ENCODE results near the gene CD69.

Gene CD69

DNA sequence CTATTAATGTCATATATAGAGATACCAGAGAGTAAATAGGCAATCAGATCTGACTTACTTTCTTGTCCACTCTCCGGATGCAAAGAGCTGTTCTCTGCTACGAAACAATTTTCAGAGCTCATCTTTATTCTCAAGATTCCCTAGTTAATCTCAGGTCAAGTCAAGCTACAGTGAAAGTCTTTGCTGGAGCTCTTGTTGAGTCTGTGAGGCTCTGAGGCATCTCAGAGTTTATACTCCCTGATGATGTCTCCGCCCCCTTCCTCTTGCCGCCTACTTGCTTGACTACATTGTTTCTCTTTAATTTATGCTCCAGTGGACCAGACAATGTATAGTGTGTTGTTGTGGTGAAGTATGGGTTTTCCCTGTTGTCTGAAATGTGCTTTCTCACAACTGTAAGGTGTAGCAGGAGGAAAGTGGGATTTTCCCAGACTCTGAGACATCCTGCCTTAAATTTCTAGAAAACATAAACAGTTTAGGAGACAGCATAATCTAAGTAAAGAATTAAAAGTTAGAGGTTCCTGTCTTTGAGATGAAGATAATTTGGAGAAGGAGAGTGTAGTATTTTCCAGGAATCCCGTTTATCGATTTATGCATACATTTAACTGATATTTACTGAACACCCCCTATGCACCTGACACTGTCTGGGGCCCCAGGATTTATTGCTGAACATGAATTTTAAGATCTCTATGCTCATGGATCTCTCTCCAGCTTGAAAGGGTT lies at the start of gene CD69:
Gene CD69, minus strand, starts transcription at position 203 of the 720 bp plus-strand sequence. Its CDS starts 81 bp downstream, at position 122.
- peak; percentile 59 for DNase-seq

DNA sequence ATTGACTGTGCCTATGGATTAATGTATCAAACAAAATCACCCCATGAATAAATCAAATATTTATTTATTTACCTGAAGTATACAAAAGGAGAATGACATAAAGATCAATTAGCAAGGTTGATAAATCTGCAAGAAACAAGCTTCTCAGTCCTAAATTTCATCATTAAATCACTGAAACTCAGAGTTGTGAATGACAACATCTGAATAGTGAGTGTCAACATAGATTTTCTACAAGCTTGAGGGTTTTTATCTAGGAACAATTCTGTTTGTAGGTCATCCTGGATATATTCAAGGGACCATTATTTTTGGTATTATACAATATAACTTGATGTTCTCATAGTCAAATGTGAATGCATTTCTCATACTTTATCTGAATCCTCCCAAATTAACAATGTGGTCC lies 49.2 kb upstream of the CD69 start:
- no peak for DNase-seq

DNA sequence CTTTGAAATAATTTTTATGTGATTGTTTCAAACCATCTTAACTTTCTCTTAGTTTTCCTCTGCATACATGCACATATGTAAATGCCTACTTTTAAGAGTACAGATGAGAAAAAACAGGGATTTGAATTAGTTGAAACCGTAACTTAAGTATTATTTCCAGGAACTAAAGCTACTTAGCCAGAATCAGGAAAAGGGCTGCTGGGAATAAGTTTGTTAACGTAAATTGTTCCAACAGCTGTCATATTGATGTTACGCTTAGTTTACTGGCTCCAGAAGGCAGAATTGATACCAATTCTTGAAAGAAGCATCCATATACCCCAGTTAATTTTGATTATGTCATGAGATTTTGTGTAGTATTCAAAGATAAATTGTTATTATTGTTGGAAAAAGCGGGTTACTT lies 48.6 kb upstream of the CD69 start:
- DNase-seq = no peak

DNA sequence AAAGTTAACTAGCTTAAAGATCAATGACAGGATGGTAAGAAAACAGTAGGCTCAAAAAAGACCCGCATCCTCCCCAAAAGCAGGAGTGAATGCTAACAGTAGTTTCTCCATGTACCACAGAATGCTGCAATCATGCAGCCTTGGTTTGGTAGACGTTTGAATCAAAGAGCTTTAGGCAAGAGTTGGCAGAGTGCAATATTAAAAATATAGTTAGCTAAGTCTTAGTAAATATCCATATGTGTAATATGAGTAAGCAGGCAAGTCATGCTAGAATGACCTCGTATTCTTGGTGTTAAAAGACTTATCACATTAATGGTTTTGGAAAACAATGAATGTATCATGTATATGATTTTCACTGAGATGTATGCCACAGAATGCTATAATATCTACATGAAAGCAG lies 47.8 kb upstream of the CD69 start:
- DNase-seq = no peak

DNA sequence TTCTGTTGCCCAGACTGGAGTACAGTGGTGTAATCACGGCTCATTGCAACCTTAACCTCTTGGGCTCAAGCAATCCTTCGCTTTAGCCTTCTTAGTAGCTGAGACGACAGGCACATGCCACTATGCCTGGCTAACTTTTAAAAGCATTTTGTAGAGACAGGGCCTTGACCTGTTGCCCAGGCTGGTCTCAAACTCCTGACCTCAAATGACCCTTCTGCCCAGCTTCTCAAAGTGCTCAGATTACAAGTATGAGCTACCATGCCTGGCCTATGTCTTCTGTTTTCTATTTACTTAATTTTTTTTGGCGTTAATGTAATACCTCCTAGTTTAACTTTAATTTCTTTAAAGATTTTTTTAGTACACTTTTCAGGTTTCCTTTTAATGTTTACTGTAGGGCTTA lies 46.0 kb upstream of the CD69 start:
- DNase-seq = no peak

DNA sequence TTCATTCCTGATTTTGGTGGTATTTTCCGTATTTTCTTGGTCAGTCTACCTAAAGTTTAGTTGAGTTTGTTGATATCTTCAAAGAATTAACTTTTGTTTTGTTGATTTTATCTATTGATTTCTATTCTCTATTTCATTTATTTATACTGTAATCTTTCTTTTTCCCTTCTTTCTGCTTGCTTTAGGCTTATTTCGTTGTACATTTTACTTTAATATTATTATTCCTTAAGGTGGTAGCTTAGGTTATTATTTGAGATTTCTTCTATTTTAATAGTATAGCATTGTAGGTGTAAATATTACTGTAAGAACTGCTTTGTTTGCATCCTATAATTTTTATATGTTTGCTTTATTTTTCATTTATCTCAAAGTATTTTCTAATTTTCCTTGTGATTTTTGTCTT lies 45.2 kb upstream of the CD69 start:
- no peak for DNase-seq

DNA sequence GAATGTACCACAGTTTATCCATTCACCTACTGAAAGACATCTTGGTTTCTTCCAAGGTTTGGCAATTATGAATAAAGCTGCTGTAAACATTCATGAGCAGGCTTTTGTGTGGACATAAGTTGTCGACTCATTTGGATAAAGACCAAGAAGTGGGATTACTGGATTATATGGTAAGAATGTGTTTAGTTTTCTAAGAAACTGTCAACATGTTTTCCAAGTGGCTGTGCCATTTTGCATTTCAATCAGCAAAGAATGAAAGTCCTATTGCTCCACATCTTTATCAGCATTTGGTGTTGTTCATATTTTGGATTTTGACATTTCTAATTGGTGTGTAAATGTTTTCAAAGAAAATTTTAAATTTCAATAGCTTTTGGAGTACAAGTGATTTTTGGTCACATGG lies 39.3 kb upstream of the CD69 start:
- DNase-seq = no peak

DNA sequence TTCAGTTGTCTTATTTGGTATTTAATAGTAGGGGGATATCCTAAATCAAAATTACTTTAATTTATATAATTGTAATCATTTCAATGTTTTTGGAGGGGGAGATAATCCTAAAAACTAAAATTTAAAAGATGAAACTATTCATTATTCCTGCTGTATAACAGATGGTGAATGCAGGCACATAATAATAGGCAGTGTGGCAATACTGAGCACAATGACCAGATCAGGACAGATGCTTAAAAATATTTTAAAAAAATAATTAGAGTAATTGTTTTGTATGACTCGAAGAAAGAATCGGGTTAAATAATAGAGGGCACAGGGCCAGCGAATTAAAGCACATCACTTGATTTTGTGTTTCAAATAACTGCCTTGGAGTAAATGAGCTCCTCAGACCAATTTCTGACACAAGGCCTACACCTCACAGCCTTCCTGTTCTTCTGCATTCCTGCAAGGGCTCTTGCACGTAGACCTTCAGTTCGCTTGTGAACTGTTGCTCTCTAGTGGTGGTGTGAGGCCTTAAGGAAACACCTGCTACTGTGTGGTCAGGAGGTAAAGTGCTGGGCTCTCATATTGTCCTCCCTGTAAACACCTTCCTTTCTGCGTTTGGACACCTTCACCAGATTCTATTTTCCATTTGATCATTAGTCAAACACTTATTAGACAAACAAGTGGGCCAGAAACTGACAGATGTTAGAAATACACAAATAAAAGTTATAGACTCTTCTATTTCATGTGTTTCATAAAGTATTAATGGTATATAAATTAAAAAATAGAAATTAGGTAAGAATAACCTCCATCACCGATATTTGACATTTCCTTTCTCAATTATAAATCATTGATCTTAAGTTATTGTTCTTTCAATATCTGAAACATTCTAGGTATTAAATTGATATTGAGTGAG lies 37.3 kb upstream of the CD69 start:
- DNase-seq = peak; percentile 71

DNA sequence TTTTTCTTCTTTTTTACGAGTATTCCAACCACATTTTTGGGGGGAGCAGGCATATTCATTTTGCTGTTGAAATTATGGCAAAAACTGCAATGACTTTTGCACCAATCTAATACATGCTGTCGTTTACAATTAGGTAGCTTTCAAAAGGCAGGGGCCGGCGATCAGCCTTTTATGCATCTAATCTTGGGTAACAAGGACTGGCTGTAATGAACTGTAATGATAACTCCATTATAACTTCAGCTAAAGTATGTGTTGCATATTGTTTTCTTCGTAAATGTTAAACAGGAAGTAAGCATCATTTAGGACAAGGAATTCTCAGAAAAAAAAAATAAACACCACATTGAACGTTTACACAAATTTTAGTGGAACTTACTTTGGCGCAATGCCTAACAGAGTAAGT lies 36.3 kb upstream of the CD69 start:
- DNase-seq = no peak

DNA sequence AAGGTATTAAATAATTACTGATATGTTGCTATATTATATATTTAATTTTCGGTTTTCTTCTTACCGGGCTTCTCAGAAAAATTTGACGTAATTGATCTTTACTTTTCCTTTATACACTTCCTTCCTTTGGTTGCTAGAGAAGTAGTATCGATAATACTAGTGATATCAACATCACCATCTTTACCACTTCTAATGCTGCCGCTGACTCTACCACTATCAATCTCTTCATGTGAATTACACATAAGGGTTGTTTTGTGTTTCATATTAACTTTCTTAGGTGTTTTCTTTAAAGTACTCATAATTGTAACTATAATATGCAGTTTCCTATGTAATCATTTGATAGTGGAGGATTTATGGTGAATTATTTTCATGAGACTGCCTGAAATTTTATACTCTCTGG lies 35.6 kb upstream of the CD69 start:
- no peak for DNase-seq

DNA sequence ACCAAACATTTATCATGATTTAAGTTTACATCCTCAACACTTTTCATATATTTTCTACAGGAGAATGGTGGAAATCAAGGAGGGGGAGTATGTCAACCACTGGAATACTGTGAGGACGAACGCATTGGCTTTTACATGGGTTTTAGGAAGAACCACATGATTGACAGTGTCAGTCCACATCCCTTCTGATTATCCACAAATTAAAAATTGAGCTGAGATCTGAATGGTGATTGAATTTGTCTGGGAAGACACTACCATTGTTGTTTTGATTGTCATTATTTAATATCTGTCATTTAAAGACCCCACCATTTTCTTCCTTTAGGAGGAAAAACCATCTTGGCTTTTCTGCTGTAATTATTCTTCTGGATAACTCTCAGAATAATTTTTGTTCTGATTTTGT lies 35.2 kb upstream of the CD69 start:
- DNase-seq = no peak

DNA sequence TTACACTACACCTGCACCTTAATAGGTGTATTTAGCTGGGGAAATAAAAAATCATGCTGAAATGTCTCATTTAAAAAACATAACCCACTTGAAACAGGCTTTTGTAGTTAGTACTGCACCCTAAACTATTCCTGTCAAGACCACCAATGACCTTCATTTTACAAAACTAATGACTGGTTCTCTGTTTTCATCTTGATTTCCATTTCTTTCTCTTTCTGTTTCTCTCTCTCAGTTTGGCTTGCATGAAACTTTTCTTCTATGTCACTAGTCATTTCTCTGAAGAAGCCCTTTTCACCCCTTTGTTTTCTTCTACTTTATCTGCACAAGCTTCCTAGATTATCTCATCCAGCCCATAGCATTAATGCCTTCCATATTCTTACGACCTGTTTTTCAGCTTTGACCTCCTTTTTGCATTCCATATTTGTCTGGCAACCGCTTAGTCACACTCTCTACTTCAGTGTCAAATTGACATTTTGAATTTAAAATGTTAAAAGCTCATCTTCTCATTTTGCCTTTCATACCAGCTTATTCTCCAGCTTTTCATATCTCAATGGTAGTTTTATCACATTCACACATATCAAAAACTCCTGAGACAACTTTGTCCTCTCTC lies 33.9 kb upstream of the CD69 start:
- peak; percentile 33 for DNase-seq

DNA sequence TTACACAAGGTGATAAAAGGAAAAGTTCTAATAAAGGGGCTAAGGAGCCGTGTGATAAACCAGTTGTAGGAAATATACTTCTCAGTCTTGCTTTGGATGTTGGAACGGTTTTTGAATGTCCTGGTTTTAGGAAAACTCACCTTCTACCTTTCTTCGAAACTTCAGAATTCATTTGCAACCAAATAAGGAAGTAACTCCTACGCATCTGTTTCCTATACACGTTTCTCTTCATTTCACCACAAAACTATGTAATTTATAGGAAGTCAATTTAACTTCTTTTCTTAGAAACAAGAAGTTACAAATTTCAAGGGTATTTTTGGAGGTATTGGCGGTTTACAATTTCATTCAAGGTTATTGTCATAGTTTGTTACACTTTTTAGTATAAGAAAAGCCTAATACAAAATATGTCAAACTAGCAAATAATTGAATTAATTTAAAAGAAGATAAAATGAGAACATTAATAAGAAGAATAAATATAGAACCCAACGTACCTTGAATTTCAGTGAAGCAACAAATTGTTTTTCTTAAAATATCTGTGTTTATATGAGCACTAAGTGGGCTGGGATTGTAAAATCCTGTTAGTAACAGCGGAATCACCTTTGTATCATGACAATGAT lies 33.2 kb upstream of the CD69 start:
- DNase-seq = peak; percentile 55

DNA sequence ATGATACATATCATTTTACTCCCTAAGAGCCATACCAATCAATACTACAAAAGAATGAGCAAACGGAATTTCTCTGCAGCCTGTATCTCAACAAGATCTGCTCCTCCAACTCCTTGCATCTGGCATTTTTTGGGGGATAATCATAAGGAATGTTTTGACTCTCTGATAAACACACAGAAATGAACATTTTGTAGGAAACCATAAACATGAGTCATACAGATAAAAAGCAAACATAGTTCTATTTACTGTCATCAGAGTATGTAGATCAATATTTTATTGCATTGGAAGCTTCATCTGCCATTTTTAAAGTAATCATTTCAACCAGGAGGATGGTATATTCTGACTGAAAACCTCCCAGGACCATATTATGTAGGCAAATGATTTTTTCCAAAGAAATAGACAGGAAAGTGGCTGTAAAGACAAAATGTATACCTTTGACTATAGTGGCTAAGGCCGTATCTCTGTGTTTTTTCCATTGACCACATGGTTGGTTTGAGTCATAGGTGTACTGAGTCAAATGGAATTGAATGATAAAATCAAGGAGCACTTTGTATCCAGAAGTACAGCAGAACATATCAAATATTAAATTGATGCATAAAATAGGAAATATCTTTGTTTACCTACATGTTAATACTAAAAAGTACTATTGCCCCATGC lies 32.4 kb upstream of the CD69 start:
- DNase-seq = no peak

DNA sequence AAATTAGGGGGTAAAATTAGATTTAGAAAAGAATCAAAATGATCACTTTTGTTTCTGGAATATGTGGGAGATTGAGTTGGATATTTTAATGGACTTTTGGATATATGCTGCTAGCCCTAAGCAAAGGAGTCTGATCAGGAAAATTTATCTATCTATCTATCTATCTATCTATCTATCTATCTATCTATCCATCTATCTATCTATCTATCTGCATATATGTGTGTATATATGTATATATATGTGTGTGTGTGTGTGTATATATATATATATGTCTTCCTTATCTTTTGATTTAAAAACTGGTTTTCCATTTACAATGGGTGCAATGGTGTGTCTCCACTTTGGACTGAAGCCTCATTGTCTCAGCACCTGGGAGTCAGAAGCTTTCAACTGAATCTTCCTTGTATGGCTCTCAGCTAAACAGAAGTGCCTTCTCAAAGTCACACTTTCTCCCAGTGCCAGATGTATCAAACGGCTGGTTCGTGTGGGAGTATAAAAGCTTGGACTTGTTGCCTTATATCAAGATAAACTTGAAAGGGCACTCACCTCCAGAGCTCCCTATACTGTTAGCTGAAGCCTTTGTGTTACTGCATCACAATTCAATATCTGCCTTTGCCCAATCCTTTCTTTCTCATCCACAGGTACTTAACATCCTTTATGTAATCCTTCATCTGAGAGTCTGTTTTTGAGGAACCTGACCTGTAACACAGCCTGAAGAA lies 31.6 kb upstream of the CD69 start:
- no peak for DNase-seq

DNA sequence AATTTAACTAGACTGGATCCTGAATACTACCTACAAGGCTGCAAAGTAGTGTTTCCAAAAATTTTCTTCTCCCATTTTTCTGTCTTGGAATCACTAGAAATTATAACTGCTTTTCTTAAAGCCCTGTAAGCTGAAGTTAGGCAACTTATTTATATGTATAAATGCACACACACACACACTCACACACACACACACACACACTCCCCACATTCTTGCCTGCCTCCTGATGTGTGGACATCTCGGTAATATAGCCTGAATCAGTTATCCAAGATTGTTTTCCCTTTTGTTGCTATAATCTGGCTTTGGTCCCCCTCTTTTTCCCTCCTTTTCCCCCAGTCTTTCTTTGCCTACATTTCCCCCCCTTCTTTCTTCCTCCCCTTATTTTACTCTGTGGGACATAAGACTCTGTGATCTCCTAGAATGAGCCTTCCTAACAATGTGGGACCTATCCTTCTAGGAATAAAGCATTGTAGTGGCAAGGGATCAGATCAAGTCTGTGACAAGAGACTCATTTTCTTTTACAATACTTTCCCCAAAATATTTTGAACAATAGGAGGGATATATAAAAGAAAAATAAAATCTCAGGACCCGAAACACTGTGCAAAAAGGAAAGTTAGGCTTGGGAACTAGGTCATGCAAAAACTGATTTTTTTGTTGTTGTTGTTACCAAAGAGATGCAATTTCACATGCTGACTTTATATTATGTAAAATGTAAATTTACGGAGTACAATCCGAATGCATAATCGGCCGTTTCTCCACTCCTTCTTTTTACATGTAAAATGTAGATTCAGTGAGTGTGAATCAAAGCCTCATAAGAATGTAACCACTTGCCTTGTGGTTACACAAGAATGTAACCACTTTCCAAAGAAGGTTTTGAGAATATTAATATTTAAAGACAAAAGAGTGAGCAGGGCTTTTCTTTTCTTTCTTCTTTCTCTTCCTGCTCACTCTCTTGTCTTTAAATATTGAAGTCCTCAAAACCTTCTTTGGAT lies 26.3 kb upstream of the CD69 start:
- DNase-seq = peak; percentile 38

DNA sequence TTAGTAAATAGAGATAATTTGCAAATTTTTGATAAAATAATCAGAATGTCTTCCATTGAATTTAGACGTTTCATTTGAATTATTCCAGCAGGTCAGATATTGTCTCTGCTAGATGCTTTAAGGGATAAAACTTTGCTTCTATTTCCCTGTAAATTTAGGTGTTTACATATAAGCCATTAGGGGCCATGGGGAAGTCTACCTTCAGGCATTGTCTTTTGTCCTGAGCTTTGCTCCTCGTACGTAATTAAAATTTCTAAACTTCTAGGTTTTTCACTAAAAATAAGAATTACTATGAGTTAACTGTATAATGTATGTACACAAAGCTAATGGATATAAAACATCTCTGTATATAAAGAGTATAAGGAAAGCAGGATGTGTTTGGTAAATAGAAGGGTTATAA lies 24.1 kb upstream of the CD69 start:
- DNase-seq = peak; percentile 79

DNA sequence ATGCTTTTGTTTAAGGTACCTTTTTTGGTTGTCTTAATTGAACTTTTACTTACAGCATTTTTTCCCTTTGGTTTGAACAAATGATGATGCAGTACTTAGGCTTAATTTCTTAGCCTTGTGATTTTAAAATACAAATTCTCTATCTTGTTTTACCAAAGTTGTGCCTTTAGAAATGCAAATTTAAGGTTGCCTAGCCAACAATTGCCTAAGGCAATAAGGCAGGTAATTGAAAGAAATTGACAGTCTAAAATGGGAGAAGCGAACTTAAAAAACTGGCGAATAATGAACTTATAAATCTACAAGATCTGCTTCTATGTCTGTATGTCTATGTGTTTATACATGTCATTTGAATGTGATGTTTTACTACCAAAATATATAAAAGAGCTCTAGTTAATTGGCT lies 23.6 kb upstream of the CD69 start:
- DNase-seq = no peak

DNA sequence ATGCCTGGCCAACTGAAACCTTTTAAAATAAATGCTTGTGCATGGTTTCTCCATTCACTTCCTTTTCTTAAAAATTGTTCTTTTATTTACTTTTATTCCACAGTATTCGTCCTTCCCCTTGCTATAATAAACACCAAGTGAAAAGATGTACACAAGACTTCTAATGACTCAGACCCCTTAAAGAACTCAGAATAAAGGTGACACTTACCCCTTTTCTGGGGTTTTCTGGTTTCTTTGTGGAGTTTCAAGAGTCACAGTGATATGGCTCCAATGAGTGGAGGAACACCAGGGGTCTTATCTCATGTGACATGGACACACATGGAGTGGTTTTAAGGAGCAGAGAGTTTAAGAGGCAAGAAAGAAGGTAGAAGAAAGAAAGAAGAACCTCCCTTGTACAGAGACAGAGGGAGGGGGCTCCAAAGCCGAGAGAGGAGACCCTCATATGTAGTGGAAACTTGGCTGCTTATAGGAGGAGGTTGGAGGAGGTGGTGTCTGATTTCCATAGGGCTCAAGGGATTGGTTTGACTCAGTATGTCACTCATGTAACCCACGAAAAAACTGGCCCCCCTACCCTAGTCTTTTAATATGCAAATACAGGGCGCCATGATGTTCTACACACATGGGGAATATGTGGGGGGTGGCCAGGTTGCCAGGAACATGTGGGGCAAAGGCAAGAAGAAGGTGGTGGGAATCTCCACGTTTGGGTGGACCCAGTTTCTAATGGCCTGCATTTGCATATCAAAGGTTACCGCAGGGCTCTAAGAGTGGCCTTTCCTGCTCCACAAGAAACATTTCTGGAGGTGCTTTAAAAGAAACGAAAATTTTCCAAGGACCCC lies 22.1 kb upstream of the CD69 start:
- no peak for DNase-seq

DNA sequence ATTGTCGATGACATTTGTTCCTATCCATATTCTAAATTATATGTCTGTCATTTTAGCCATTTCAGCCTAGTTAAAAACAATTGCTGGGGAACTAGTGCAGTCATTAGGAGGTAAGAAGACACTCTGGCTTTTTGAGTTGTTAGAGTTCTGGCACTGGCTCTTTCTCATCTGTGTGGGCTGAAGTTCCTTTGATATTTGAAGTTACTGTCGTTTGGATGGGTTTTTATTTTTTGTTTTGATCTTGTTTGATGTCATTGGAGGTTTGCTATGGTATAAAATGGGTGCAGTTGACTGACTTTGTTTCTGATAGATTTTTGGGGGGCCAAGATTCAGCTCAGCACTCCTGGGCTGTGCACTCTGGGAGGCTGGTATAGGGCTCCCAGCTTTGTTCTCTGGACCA lies 20.7 kb upstream of the CD69 start:
- no peak for DNase-seq

All from KG1 (cell line).